RWPE2 (cell line): Measurements from ENCODE around the gene HIPK2.

Experiments
- ATAC-seq: fragments of 200-7000 bp; cut with Tn5 transposase; 3 replicates; pipeline ENCODE4 v1.9.1; 2021; ENCODE audit warnings: low read depth
- DNase-seq: peaks from one replicate; pipeline ENCODE4 v3.0.0-alpha.2; 2020; ENCODE audit warnings: low spot score
- H3K27ac ChIP-seq: fragments of 450-650 bp; 2 replicates; pipeline ENCODE4 v1.5.1; 2017; ENCODE audit warnings: mild to moderate bottlenecking; ENCODE audit not compliant: poor library complexity, severe bottlenecking
- H3K27me3 ChIP-seq: fragments of 250-450 bp; sonication (Bioruptor Pico); 2 replicates; pipeline ENCODE4 v1.5.1; 2021; ENCODE audit warnings: mild to moderate bottlenecking, moderate library complexity; ENCODE audit not compliant: insufficient read depth, poor library complexity, severe bottlenecking
- H3K36me3 ChIP-seq: fragments of 250-450 bp; sonication (Bioruptor Pico); 2 replicates; pipeline ENCODE4 v1.5.1; 2020; ENCODE audit warnings: low read depth, mild to moderate bottlenecking, moderate library complexity
- H3K4me1 ChIP-seq: fragments of 250-450 bp; sonication (Bioruptor Pico); 2 replicates; pipeline ENCODE4 v1.5.1; 2021; ENCODE audit warnings: mild to moderate bottlenecking, moderate library complexity; ENCODE audit not compliant: insufficient read depth, poor library complexity, severe bottlenecking
- H3K4me3 ChIP-seq: fragments of 250-450 bp; sonication (Bioruptor Pico); 2 replicates; pipeline ENCODE4 v1.5.1; 2021; ENCODE audit warnings: mild to moderate bottlenecking, moderate library complexity; ENCODE audit not compliant: severe bottlenecking
- H3K9me3 ChIP-seq: fragments of 250-450 bp; sonication (Bioruptor Pico); 2 replicates; pipeline ENCODE4 v1.5.1; 2021; ENCODE audit warnings: mild to moderate bottlenecking, moderate library complexity; ENCODE audit not compliant: severe bottlenecking
- TF ChIP-seq, protein P1 (sequence below): fragments of 450-650 bp; IDR thresholded peaks from one replicate; pipeline ENCODE4 v1.5.1; 2017; ENCODE audit warnings: mild to moderate bottlenecking, moderate library complexity; ENCODE audit not compliant: poor library complexity, severe bottlenecking

The HIPK2 gene

DNA sequence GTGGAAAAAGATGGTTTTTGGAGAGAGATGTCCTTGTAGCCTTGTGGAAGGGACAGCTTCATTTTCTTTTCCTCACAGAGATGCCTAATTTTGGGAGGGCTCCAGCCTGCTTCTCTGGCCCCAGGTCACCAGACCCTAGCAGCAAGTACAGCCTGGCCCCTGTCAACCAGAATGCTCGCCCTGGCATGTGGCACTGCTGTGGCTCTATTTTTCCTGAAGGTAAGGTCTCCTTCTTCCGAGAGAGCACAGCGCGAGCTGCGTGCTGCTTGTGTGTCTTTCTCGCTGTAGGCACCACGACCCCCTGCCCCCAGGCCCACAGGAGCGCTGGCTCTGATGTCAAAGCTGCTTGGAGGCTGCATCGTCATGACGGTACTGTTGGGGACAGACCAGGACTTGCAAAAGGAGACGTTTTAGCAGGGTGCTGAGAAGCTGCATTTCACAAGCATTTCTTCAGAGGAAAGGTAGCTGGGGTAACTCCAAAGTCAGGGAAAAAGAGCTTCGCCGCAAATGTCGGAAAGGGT is 195.6 kb downstream of the HIPK2 start:
- H3K9me3 ChIP-seq = no peaks in the 10 kb centered on the region
- peaks cover 40% of the 10 kb centered on the region for H3K36me3 ChIP-seq
- no peak overlapping the region for H3K27ac ChIP-seq
- TF ChIP-seq, protein P1, sequence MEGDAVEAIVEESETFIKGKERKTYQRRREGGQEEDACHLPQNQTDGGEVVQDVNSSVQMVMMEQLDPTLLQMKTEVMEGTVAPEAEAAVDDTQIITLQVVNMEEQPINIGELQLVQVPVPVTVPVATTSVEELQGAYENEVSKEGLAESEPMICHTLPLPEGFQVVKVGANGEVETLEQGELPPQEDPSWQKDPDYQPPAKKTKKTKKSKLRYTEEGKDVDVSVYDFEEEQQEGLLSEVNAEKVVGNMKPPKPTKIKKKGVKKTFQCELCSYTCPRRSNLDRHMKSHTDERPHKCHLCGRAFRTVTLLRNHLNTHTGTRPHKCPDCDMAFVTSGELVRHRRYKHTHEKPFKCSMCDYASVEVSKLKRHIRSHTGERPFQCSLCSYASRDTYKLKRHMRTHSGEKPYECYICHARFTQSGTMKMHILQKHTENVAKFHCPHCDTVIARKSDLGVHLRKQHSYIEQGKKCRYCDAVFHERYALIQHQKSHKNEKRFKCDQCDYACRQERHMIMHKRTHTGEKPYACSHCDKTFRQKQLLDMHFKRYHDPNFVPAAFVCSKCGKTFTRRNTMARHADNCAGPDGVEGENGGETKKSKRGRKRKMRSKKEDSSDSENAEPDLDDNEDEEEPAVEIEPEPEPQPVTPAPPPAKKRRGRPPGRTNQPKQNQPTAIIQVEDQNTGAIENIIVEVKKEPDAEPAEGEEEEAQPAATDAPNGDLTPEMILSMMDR = no peak
- H3K4me1 ChIP-seq = no peaks in the 10 kb centered on the region
- H3K27me3 ChIP-seq = no peaks in the 10 kb centered on the region
- ATAC-seq (no peak), DNase-seq (no peak)
- H3K4me3 ChIP-seq = no peak overlapping the region

DNA sequence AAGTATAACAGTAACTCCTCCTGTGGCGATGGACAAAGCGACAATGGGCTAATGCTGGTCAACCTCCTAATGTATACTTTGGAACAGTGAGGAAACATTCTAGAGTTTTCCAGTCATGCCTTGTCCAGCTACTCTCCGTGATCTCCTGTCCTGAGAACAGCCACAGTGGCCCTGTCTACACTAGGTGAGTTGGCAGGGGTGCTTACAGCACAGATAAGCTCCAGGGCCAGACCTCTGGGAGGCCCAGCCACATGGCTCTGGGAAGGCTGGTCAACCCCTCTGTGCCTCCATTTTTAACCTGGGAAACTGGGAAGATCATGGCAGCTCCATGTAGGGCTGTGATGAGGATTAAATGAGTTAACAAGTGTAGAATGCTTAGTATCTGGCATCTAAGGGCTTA is 197.4 kb downstream of the HIPK2 start:
- H3K9me3 ChIP-seq = no peaks in the 10 kb centered on the region
- no peaks in the 10 kb centered on the region for H3K27me3 ChIP-seq
- DNase-seq = no peak
- H3K36me3 ChIP-seq = peaks cover 26% of the 10 kb centered on the region; the same call in 1 of the 2 replicates
- no peak for ATAC-seq
- H3K4me1 ChIP-seq = no peaks in the 10 kb centered on the region
- no peak overlapping the region for H3K4me3 ChIP-seq
- no peak overlapping the region for H3K27ac ChIP-seq
- TF ChIP-seq, protein P1 = no peak

DNA sequence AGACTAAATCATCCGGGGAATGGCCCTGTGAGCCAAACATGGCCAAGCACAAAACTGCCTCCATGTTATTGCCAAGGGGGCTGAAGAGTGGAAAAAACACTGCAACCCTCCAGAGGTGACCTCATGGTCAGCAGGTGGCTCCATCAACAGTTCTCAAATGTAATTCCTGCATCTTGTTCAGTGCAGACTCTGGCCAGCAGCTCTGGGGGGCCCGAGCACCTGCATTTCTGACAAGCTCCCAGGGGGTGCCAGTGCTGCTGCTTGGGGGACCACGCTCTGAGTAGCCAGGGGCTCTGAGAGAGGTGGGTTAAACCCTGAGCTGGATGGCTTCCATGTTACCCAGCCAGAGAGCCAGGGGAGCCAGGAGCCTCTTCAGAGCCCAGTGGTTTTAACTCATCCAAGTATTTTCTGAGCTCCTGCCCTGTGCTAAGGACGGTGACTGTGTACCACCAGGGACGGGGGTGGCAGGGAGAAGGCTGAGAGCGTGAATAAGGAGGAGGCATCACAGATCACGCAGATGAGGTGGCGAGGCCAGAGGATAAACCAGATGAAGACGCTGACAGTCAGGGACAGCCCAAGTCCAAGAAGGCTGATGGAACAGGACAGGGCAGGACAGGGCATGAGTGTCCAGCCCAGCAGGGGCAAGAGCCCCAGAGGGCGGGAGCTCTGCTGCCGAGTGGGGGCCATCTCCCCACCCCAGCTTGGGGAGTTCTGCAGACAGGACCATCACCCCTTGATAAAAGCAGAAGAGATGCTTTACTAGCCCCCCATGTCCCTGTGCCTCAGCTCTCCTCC is 201.4 kb downstream of the HIPK2 start:
- no peak for DNase-seq
- no peaks in the 10 kb centered on the region for H3K27me3 ChIP-seq
- no peak for ATAC-seq
- H3K27ac ChIP-seq = no peak overlapping the region
- H3K36me3 ChIP-seq = peaks cover 7% of the 10 kb centered on the region
- H3K4me3 ChIP-seq = no peak overlapping the region
- TF ChIP-seq, protein P1 = no peak
- H3K9me3 ChIP-seq = no peaks in the 10 kb centered on the region
- no peaks in the 10 kb centered on the region for H3K4me1 ChIP-seq

DNA sequence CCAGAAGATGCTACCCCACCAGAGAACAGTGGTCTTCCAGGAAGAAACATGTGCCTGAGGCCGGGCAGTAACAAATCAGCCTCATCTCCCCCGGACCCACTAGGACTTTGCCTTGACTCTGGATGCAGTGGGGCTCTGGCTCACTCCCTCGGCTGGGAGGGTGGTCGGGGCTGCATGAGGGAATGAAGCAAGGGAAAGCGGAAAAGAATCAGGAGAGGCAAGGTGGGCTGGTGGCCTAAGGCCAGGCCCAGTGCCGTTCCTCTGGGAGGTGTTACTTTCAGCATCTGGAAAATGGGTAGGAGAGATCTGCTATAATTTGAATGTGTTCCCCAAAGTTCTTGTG is 202.5 kb downstream of the HIPK2 start:
- no peak overlapping the region for H3K4me3 ChIP-seq
- ATAC-seq = no peak
- H3K36me3 ChIP-seq = peaks cover 7% of the 10 kb centered on the region
- no peaks in the 10 kb centered on the region for H3K27me3 ChIP-seq
- DNase-seq = no peak
- no peak overlapping the region for H3K27ac ChIP-seq
- TF ChIP-seq, protein P1 = no peak
- no peaks in the 10 kb centered on the region for H3K9me3 ChIP-seq
- H3K4me1 ChIP-seq = no peaks in the 10 kb centered on the region
